ENCODE measurements around the gene ARL15. TPM values are rescaled to one million over a fixed set of nuclear protein-coding genes. Genes with fewer than 3 reads are reported as not detected.

Gene ARL15
- total and polyA plus RNA-seq, 2 donors (not counting 3 experiments of a cell fraction or from before 2014, with no cell fraction given) = 11.9 to 24.4 TPM

DNA sequence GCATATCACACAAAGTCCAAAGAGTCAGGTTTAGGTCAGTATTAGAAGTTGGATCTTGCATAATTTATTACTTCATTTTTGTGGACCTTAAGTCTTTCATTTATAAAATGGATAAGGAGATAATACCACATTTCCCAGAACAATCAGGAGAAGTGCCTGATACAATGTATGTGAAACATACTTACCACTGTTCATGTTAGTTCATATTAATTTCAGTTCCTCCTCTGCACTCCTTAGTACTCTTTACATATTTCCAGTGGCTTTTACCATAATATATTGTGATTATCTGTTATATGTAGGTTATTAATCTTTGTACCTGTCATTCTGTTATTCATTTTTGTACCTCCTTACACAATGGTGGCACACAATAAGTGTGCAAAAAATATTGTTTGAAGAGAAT lies 214.4 kb downstream of the ARL15 start:
- BruUV-seq (replicated peaks) = no TSS peak
- FAIRE-seq = no peak
- CTCF ChIA-PET = interaction anchor here (1.4 kb wide), 1 partner anchor 12 kb away, joined by 3 read pairs; no protein-coding TSS in a partner anchor

More for the DNA sequence above, 214.4 kb downstream of the ARL15 start:
- dilution Hi-C loops (cut with MboI; ENCODE audit: extremely low pct_ligation_motif_present, low sequenced_read_pairs) = no loop called here
- Histone ChIP-seq H3K79me2 (ENCODE audit: control insufficient read depth, insufficient read depth, low read length) (no peaks in the 10 kb centered on the region), H3K9me1 (replicated peaks; ENCODE audit: control insufficient read depth, extremely low read depth, insufficient read depth, low read length) (no peaks in the 10 kb centered on the region), H3K27ac (ENCODE audit: insufficient read depth, low read depth, low read length) (no peak overlapping the region), H3K9me3 (replicated peaks; ENCODE audit: control insufficient read depth, insufficient read depth, low read length) (no peaks in the 10 kb centered on the region), H3K4me1 (ENCODE audit: control insufficient read depth, extremely low read depth, insufficient read depth, low read length) (peaks cover 6% of the 10 kb centered on the region), H3K36me3 (ENCODE audit: control insufficient read depth in 2 of 2, extremely low read depth in 1 of 2, insufficient read depth in 2 of 2, low read length in 2 of 2) (no peaks in the 10 kb centered on the region), H3K4me3 (replicated peaks in 1 of 3; ENCODE audit: insufficient read depth in 1 of 3, low read depth in 1 of 3, low read length in 3 of 3) (no peak overlapping the region), H4K20me1 (replicated peaks; ENCODE audit: control insufficient read depth, extremely low read depth, insufficient read depth, low read length) (no peaks in the 10 kb centered on the region), H3K4me2 (ENCODE audit: insufficient read depth, low read length) (no peak overlapping the region), H2AFZ (ENCODE audit: low read depth, low read length) (no peak overlapping the region), H3K27me3 (ENCODE audit: control insufficient read depth in 2 of 2, insufficient read depth in 2 of 2, low read length in 2 of 2) (no peaks in the 10 kb centered on the region), H3K9ac (replicated peaks; ENCODE audit: extremely low read depth, insufficient read depth, low read length) (no peak overlapping the region)
- no peak for TF ChIP-seq JUN (IDR thresholded peaks at IDR 0.05; ENCODE audit: borderline replicate concordance, insufficient read depth, insufficient read length, low read depth)
- TF ChIP-seq POLR2AphosphoS5 (IDR thresholded peaks at IDR 0.05; ENCODE audit: insufficient read depth, low read depth, low read length) = no peak
- TF ChIP-seq MYC (IDR thresholded peaks at IDR 0.05; ENCODE audit: low read depth, low read length) = no peak
- TF ChIP-seq EZH2 (IDR thresholded peaks at IDR 0.05; ENCODE audit: borderline replicate concordance, low read depth, low read length, severe bottlenecking) = no peak
- no peak for TF ChIP-seq POLR2A (IDR thresholded peaks at IDR 0.05; ENCODE audit: low read depth, low read length)
- TF ChIP-seq FOS (IDR thresholded peaks at IDR 0.05; ENCODE audit: borderline replicate concordance, insufficient read depth, low read length) = no peak
- TF ChIP-seq, protein P1, sequence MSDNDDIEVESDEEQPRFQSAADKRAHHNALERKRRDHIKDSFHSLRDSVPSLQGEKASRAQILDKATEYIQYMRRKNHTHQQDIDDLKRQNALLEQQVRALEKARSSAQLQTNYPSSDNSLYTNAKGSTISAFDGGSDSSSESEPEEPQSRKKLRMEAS (IDR thresholded peaks at IDR 0.05; ENCODE audit: insufficient read depth, insufficient read length) = no peak
- TF ChIP-seq, protein P2, sequence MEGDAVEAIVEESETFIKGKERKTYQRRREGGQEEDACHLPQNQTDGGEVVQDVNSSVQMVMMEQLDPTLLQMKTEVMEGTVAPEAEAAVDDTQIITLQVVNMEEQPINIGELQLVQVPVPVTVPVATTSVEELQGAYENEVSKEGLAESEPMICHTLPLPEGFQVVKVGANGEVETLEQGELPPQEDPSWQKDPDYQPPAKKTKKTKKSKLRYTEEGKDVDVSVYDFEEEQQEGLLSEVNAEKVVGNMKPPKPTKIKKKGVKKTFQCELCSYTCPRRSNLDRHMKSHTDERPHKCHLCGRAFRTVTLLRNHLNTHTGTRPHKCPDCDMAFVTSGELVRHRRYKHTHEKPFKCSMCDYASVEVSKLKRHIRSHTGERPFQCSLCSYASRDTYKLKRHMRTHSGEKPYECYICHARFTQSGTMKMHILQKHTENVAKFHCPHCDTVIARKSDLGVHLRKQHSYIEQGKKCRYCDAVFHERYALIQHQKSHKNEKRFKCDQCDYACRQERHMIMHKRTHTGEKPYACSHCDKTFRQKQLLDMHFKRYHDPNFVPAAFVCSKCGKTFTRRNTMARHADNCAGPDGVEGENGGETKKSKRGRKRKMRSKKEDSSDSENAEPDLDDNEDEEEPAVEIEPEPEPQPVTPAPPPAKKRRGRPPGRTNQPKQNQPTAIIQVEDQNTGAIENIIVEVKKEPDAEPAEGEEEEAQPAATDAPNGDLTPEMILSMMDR (IDR thresholded peaks at IDR 0.05; ENCODE audit: extremely low read depth in 1 of 2, insufficient read depth in 1 of 2, low read depth in 1 of 2, low read length in 2 of 2) = no peak
- TF ChIP-seq GATA2 (IDR thresholded peaks at IDR 0.05; ENCODE audit: insufficient read depth, insufficient read length, low read depth, low read length) = no peak
- intact Hi-C loops (cut with micrococcal nuclease) = no loop called here
- DNase-seq (ENCODE audit: low read depth, low spot score) = no peak
- POLR2A ChIA-PET = no interaction called here

Data from endothelial cell of umbilical vein (primary cell).